K562 (cell line): ENCODE results near the gene PLEKHA5. TPM values are rescaled to one million over a fixed set of nuclear protein-coding genes. Genes with fewer than 3 reads are reported as not detected.

Experiments used
- ATAC-seq: fragments of 200-7000 bp; cut with Tn5 transposase; 3 replicates; pipeline ENCODE4 v1.9.1; 2020; ENCODE audit warnings: moderate library complexity
- BruUV-seq: library from RNA; stranded (reverse); fragments of 400-500 nt; replicated peaks from 2 replicates; lab custom pipeline; 2021; lab: Mats Ljungman, UMichigan
- CTCF ChIA-PET: fragments of 300-600 bp; formaldehyde crosslinking; extraction: SDS; loops from one replicate; lab custom pipeline; 2021; ENCODE audit warnings: low intra/inter-chr PET ratio; lab: Yijun Ruan, JAX
- POLR2A ChIA-PET: fragments of 300-600, 350-650 bp; sonication (Branson Sonifier 250); formaldehyde crosslinking; extraction: SDS; loops from one replicate; lab custom pipeline; 2021; ENCODE audit warnings: antibody characterized with exemption, inconsistent platforms; lab: Yijun Ruan, JAX
- DNase-seq, 4 experiments: peaks; one replicate each; pipeline versions ENCODE4 v3.0.0 to v3.0.0-alpha.2; 2011 to 2018; ENCODE audit warnings: low spot score in 3 of 4, mixed read lengths in 3 of 4; ENCODE audit errors: extremely low read depth in 1 of 4
- FAIRE-seq: peaks from 2 replicates; lab custom pipeline; 2011; peaks lifted over from hg19 to GRCh38; lab: Jason Lieb, UNC
- H2AFZ ChIP-seq: 2 replicates; pipeline ENCODE4 v1.6.0; 2011; ENCODE audit warnings: low read depth, low read length, control low read depth, inconsistent platforms
- H3K27ac ChIP-seq: fragments of 200-600 bp; 3 replicates; pipeline ENCODE4 v1.8.0; 2011; ENCODE audit warnings: low read depth, mild to moderate bottlenecking, control low read depth, inconsistent platforms, low read length, moderate library complexity, mixed read lengths; ENCODE audit errors: extremely low read depth
- H3K27me3 ChIP-seq, 2 experiments: fragments of 300-600 bp in 1 of 2; 2 replicates in 1 of 2; 3 replicates in 1 of 2; pipeline versions ENCODE4 v1.6.0 to v1.8.0; 2011; ENCODE audit warnings: inconsistent platforms in 2 of 2, low read length in 2 of 2, mild to moderate bottlenecking in 1 of 2, mixed read lengths in 1 of 2, moderate library complexity in 1 of 2; ENCODE audit not compliant: control insufficient read depth in 2 of 2, insufficient read depth in 2 of 2
- H3K36me3 ChIP-seq: fragments of 300-600 bp; 3 replicates; pipeline ENCODE4 v1.8.0; 2011; ENCODE audit warnings: mild to moderate bottlenecking, low read length, inconsistent platforms; ENCODE audit not compliant: control insufficient read depth, insufficient read depth
- H3K4me1 ChIP-seq, 2 experiments: fragments of 200-600 bp in 1 of 2; replicated peaks in 1 of 2; 2 replicates in 1 of 2; 3 replicates in 1 of 2; pipeline versions ENCODE4 v1.5.1 to v1.8.0; 2011; ENCODE audit warnings: inconsistent platforms in 2 of 2, low read length in 2 of 2, mild to moderate bottlenecking in 1 of 2, mixed read lengths in 1 of 2, moderate library complexity in 1 of 2; ENCODE audit not compliant: control insufficient read depth in 2 of 2, insufficient read depth in 2 of 2
- H3K4me2 ChIP-seq: 2 replicates; pipeline ENCODE4 v1.6.1; 2011; ENCODE audit warnings: low read length, control low read depth, inconsistent platforms, mixed read lengths; ENCODE audit not compliant: insufficient read depth
- H3K4me3 ChIP-seq: fragments of 200-600 bp; sonication (generic), shearing (Covaris generic); 2 replicates; pipeline ENCODE4 v1.5.1; 2016; ENCODE audit warnings: control low read depth, inconsistent platforms
- H3K79me2 ChIP-seq: fragments of 200-600 bp; 3 replicates; pipeline ENCODE4 v1.8.0; 2011; ENCODE audit warnings: low read length, inconsistent platforms; ENCODE audit not compliant: control insufficient read depth, insufficient read depth
- H3K9ac ChIP-seq, 2 experiments: 2 replicates each; pipeline versions ENCODE4 v1.6.0 to v1.6.1; 2011; ENCODE audit warnings: low read depth in 2 of 2, low read length in 2 of 2, control low read depth in 1 of 2, inconsistent platforms in 1 of 2, mild to moderate bottlenecking in 1 of 2, mixed read lengths in 1 of 2; ENCODE audit not compliant: insufficient read depth in 1 of 2
- H3K9me1 ChIP-seq: one replicate; pipeline ENCODE4 v1.6.0; 2011; ENCODE audit warnings: inconsistent platforms, mild to moderate bottlenecking, low read length, moderate library complexity; ENCODE audit not compliant: control insufficient read depth, insufficient read depth
- H3K9me3 ChIP-seq: replicated peaks from 2 replicates; pipeline ENCODE4 v1.5.1; 2011; ENCODE audit warnings: low read depth, low read length, inconsistent platforms; ENCODE audit not compliant: control insufficient read depth, insufficient read depth
- H4K20me1 ChIP-seq: replicated peaks from 2 replicates; pipeline ENCODE4 v1.6.1; 2011; ENCODE audit warnings: low read length, inconsistent platforms, mixed read lengths; ENCODE audit not compliant: control insufficient read depth, insufficient read depth
- BHLHE40 ChIP-seq: IDR thresholded peaks from 2 replicates; pipeline ENCODE4 v1.6.1; 2011; ENCODE audit warnings: low read length, improper control_type of control experiment
- FOXA3 ChIP-seq, 2 experiments: fragments of 450-650 bp in 1 of 2; sonication (generic) in 1 of 2; formaldehyde crosslinking; IDR thresholded peaks in 1 of 2; conservative IDR thresholded peaks in 1 of 2; 2 replicates each; pipeline versions ENCODE4 v1.4.0 to v1.8.0; 2020 to 2022; ENCODE audit warnings: mild to moderate bottlenecking in 2 of 2, missing genetic modification reagents in 1 of 2
- KDM2B ChIP-seq: fragments of 250-450 bp; sonication (Bioruptor Pico); IDR thresholded peaks from 2 replicates; pipeline ENCODE4 v1.8.0; 2021; ENCODE audit warnings: mild to moderate bottlenecking, moderate library complexity
- TAF1 ChIP-seq: IDR thresholded peaks from 2 replicates; pipeline ENCODE4 v1.6.1; 2011; ENCODE audit warnings: mild to moderate bottlenecking, low read length, moderate library complexity; ENCODE audit not compliant: insufficient read depth, control insufficient read depth, severe bottlenecking; ENCODE audit errors: extremely low read depth
- in situ Hi-C: fragments of 300-500 bp; cut with MboI; formaldehyde crosslinking; loops from 4 replicates; pipeline ENCODE4 v1.15.0; 2018; ENCODE audit warnings: inconsistent platforms, mixed read lengths
- intact Hi-C: fragments of 100-400 bp; cut with micrococcal nuclease; formaldehyde crosslinking; loops from 2 replicates; pipeline ENCODE4 v1.14.2; 2022
- polyA plus RNA-seq, 8 experiments: library from polyadenylated mRNA; depleted of rRNA in 4 of 8; stranded (reverse) in 5 of 8; unstranded in 3 of 8; fragments of >200 nt; fragmentation: Nextera tagmentation in 2 of 8; fragmentation: Illumina TruSeq in 1 of 8; extraction: Ambion mirVana in 2 of 8; extraction: Trizol in 1 of 8; gene quantifications; 2 replicates each; pipeline versions ENCODE4 v1.2.1 to v1.2.3, GENCODE V29; 2011 to 2014; ENCODE audit warnings: inconsistent platforms in 1 of 8, missing spikeins in 1 of 8
- total RNA-seq, 7 experiments: library from RNA; depleted of rRNA in 6 of 7; stranded (reverse); fragments of >200 nt in 6 of 7; fragmentation: Illumina TruSeq in 2 of 7; extraction: Trizol in 2 of 7; gene quantifications; 2 replicates each; pipeline versions ENCODE4 v1.2.1 to v1.2.3, GENCODE V29; 2011 to 2021; ENCODE audit warnings: low replicate concordance in 1 of 7
- TF ChIP-seq, protein P1 (sequence below): fragments of 450-650 bp; IDR thresholded peaks from 2 replicates; pipeline ENCODE4 v1.6.1; 2016; ENCODE audit warnings: borderline replicate concordance
- TF ChIP-seq, protein P2 (sequence below): sonication (generic); formaldehyde crosslinking; IDR thresholded peaks from 2 replicates; pipeline ENCODE4 v1.8.1; 2023; ENCODE audit warnings: mild to moderate bottlenecking, missing genetic modification reagents
- TF ChIP-seq, protein P3 (sequence below): fragments of 250-450 bp; sonication (Bioruptor Pico); IDR thresholded peaks from 2 replicates; pipeline ENCODE4 v1.5.0; 2020; ENCODE audit warnings: mild to moderate bottlenecking

The PLEKHA5 gene
- total and polyA plus RNA-seq, 9 of the 15 experiments (the other 6 are each of a cell fraction or from before 2014, with no cell fraction given), result 7.2 to 26.2 (median 17.4) TPM

GRCh38 chr12:19168644-19169043, 39.1 kb downstream of the PLEKHA5 start:
- H3K4me1 ChIP-seq, result no peaks in the 10 kb centered on the region
- TF ChIP-seq, protein P1, sequence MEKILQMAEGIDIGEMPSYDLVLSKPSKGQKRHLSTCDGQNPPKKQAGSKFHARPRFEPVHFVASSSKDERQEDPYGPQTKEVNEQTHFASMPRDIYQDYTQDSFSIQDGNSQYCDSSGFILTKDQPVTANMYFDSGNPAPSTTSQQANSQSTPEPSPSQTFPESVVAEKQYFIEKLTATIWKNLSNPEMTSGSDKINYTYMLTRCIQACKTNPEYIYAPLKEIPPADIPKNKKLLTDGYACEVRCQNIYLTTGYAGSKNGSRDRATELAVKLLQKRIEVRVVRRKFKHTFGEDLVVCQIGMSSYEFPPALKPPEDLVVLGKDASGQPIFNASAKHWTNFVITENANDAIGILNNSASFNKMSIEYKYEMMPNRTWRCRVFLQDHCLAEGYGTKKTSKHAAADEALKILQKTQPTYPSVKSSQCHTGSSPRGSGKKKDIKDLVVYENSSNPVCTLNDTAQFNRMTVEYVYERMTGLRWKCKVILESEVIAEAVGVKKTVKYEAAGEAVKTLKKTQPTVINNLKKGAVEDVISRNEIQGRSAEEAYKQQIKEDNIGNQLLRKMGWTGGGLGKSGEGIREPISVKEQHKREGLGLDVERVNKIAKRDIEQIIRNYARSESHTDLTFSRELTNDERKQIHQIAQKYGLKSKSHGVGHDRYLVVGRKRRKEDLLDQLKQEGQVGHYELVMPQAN, result no peak
- TF ChIP-seq TAF1 (no peak), BHLHE40 (no peak), KDM2B (CRISPR knock-in tag) (no peak), FOXA3 (CRISPR knock-in tag; conservative IDR thresholded peaks at IDR 0.05 in 1 of 2, IDR thresholded peaks at IDR 0.05 in 1 of 2) (no peak)
- TF ChIP-seq, protein P2, sequence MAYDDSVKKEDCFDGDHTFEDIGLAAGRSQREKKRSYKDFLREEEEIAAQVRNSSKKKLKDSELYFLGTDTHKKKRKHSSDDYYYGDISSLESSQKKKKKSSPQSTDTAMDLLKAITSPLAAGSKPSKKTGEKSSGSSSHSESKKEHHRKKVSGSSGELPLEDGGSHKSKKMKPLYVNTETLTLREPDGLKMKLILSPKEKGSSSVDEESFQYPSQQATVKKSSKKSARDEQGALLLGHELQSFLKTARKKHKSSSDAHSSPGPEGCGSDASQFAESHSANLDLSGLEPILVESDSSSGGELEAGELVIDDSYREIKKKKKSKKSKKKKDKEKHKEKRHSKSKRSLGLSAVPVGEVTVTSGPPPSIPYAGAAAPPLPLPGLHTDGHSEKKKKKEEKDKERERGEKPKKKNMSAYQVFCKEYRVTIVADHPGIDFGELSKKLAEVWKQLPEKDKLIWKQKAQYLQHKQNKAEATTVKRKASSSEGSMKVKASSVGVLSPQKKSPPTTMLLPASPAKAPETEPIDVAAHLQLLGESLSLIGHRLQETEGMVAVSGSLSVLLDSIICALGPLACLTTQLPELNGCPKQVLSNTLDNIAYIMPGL, result no peak
- TF ChIP-seq, protein P3, sequence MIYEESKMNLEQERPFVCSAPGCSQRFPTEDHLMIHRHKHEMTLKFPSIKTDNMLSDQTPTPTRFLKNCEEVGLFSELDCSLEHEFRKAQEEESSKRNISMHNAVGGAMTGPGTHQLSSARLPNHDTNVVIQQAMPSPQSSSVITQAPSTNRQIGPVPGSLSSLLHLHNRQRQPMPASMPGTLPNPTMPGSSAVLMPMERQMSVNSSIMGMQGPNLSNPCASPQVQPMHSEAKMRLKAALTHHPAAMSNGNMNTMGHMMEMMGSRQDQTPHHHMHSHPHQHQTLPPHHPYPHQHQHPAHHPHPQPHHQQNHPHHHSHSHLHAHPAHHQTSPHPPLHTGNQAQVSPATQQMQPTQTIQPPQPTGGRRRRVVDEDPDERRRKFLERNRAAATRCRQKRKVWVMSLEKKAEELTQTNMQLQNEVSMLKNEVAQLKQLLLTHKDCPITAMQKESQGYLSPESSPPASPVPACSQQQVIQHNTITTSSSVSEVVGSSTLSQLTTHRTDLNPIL, result no peak
- ChIA-PET POLR2A (no interaction called here), CTCF (no interaction called here)
- no peak overlapping the region for H3K4me2 ChIP-seq
- BruUV-seq, result no TSS peak
- H3K9me1 ChIP-seq, result no peaks in the 10 kb centered on the region
- H3K27me3 ChIP-seq, result no peaks in the 10 kb centered on the region
- in situ Hi-C loops (no loop called here), intact Hi-C loops (no loop called here)
- H3K36me3 ChIP-seq, result no peaks in the 10 kb centered on the region; the same call in 2 of the 3 replicates
- peaks cover 10% of the 10 kb centered on the region; the same call in 2 of the 3 replicates for H3K79me2 ChIP-seq
- H3K9me3 ChIP-seq, result no peaks in the 10 kb centered on the region
- no peak overlapping the region for H2AFZ ChIP-seq
- H4K20me1 ChIP-seq, result no peaks in the 10 kb centered on the region
- H3K9ac ChIP-seq, result no peak overlapping the region
- FAIRE-seq (no peak), ATAC-seq (no peak), DNase-seq (no peak)
- no peak overlapping the region for H3K27ac ChIP-seq
- H3K4me3 ChIP-seq, result no peak overlapping the region
